GM21619 (cell line): ENCODE measurements around the gene MPV17L.
"Not testable (repeated sequence)": the region's sequence is repeated elsewhere in the genome, so short reads cannot be mapped to it uniquely, and the experiment has no call there.

ENCODE experiments used
- ATAC-seq: cut with Tn5 transposase; IDR thresholded peaks from one replicate; pipeline ENCODE4 v1.9.1; 2021; ENCODE audit not compliant: unreplicated experiment

Gene MPV17L

DNA sequence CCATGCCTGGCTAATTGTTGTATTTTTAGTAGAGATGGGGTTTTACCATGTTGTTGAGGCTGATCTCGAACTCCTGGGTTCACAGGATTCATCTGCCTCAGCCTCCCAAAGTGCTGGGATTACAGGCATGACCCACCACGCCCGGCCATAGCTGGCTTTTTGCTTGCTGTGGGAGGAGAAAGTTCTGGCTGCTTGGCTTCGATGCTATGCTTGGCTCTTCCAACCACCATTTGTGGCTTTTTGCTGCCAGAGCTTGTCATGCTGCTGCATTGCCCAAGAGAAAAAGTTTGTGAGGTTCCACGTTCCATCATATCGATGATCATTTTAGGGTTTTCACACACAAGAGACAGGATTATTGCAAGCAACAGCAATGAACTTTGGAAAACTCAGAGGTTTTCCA lies 55.1 kb downstream of the MPV17L start:
- no peak for ATAC-seq

DNA sequence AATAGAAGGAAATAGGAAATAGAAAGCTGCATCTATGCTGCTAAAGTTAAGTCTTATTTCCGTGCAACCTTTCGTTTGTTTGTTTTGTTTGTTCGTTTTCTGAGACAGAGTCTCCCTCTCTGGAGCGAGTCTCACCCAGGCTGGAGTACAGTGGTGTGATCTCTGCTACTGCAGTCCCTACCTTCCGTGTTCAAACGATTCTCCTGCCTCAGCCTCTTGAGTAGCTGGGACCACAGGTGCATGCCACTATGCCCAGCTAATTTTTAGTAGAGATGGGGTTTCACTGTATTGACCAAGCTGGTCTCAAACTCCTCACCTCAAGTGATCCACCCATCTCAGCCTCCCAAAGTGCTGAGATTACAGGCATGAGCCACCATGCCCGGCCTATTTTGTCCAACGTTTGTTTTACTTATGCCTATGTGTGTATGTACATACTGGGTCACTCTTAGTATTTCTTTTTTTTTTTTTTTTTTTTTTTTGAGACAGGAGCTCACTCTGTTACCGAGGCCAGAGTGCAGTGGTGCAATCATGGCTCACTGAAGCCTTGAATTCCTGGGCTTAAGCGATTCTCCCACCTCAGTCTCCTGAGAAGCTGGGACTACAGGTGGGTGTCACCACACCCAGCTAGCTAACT lies 55.7 kb downstream of the MPV17L start:
- ATAC-seq, result no peak

DNA sequence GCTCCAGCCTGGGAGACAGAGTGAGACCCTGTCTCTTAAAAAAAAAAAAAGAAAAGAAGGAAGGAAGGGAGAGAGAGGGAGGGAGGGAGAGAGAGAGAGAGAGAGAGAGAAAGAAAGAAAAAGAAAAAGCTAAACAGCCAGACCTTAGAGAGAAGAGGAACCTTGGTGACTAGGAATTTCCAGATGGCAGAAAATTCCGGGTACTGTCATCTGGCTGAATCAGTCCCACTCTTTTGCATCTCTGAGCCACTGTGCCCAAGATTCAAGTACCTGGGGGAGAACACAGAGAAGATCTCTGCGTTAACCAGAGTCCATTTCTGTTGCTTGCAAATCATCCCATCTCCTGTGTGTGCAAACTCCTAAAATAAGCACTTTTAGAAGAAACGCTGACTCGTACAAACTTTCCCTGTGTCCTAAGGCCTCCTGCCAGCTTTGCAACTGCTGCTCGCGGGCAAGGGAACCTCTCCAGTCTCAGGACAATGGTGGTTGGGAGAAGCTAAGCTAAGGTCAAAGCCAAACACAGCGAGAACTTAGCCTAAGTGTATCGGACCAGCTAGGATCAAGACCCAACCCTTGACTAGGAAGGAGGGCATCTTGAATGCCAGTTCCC lies 56.8 kb downstream of the MPV17L start:
- ATAC-seq, result no peak

DNA sequence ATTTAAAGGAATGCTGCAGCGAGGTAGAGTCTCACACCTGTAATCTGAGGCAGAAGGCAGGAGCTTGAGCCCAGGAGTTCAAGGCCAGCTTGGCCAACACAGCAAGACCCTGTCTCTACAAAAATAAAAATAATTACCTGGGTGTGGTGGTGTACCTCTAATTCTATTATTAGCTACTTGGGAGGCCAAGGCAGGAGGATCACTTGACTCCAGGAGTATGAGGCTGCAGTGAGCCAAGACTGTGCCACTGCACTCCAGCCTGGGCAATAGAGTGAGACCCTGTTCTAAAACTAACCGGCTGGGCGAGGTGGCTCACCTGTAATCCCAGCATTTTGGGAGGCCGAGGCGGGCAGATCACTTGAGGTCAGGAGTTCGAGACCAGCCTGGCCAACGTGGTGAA lies 57.7 kb downstream of the MPV17L start:
- not testable (repeated sequence) for ATAC-seq

DNA sequence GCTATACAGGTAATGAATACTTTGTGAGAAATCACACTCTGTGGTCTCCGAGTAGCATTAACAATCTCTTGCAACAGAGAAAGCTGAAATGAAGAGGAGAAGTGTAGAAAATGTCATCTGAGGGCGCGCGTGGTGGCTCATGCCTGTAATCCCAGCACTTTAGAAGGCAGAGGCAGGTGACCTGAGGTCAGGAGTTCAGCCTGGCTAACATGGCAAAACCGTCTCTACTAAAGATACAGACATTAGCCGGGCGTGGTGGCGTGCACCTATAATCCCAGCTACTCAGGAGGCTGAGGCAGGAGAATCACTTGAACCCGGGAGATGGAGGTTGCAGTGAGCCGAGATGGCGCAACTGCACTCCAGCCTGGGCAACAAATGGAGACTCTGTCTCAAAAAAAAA lies 59.4 kb downstream of the MPV17L start:
- not testable (repeated sequence) for ATAC-seq

DNA sequence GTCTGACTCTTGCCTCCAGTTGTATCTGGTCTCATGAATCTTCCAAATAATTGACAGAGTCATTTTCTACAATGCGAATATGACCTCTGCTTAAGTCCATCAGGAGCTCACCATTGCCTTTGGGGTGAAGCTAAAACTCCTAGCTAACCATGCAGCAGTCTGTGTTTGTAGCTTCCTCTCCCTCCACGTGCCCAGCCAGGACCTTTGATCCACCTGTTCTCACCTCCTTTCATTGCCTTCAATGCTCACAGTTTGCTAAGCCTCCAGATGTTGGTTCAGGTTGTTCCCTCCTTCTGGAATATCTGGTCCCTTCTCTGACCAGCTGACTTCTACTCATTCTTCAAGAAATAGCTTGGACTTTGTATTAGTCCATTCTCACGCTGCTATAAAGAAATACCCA lies 61.8 kb downstream of the MPV17L start:
- no peak for ATAC-seq

DNA sequence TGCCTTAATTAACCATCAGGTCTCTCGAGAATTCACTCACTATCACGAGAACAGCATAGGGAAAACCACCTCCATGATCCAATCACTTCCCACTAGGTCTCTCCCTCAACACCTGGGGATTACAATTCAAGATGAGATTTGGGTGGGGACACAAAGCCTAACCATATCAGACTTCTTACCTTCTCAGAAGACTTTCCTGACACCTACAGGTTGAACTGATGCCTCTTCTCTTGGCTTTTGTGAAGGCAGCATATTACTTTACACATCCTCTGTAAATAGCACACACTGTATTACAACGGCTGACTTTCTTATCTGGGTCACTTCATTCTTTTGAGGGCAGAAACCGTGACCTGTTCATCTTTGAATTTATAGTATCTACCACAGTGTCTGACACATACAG lies 62.4 kb downstream of the MPV17L start:
- no peak for ATAC-seq

DNA sequence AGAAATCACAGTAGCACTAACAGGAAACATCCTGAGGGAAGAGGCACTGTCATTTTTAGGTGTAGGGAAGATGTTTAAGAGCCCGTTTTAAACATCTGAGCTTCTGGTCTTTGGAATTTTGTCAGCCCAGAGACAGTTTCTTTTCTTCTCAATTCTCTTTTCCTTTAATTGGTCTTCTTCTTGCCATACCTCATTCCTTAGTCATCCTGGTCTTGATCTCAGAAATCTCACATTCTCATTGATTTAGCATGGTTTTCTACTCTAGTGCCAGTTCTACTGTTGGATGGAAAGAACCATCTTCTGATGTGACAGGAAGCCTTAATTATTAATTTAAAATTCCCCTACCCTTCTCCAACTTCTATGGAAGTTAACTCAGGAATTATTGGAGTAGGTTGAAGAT lies 64.2 kb downstream of the MPV17L start:
- ATAC-seq, result no peak

DNA sequence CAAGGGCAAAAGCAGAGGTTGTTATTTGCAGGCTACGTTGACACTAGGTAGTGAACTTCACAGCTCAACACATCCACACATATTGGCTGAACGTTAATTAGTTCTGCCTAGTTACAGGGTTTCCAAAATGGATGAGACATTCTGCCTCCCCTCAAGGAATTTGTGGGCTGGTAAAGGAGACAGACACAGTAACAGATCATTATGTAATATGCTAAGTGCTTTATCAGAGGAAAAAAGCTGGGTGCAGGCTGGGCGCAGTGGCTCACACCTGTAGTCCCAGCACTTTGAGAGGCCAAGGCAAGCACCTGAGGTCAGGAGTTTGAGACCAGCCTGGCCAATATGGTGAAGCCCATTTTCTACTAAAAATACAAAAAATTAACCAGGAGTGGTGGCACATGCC lies 65.0 kb downstream of the MPV17L start:
- no peak for ATAC-seq

DNA sequence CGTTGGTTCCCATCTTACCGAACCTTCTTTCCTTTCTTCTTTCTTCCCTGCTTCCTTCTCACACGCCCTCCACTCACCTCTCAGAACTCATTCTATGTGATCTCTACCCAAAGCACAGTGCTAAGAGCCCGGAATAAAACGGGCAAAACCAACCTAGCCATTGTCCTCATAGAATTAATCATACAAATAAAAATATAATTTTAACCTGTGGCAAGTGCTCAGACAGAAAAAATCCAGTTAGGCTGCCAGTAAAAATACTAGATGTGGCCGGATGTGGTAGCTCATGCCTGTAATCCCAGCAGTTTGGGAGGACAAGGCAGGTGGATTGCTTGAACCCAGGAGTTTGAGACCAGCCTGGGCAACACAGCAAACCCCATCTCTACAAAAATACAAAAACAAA lies 65.8 kb downstream of the MPV17L start:
- no peak for ATAC-seq
